OCI-LY1 (cell line): Measurements from ENCODE around the gene KCNH3.

Experiments
- CTCF ChIP-seq: fragments of 200-600 bp; sonication (generic), shearing (Covaris generic); IDR thresholded peaks from 2 replicates; pipeline ENCODE4 v1.5.1; 2017; ENCODE audit warnings: mild to moderate bottlenecking, antibody characterized with exemption, low read length, moderate library complexity, mixed read lengths
- EZH2 ChIP-seq: fragments of 200-600 bp; sonication (generic), shearing (Covaris generic); IDR thresholded peaks from 2 replicates; pipeline ENCODE4 v1.8.0; 2017; ENCODE audit warnings: borderline replicate concordance, mixed run types, mild to moderate bottlenecking, antibody characterized with exemption, low read length, moderate library complexity, mixed read lengths

GRCh38 chr12:49489154-49489553, 49.7 kb upstream of the KCNH3 start:
- TF ChIP-seq CTCF: no peak
- no peak for TF ChIP-seq EZH2
